NB4 (cell line): ENCODE measurements around the gene DAAM1.

Experiments
- MAX ChIP-seq: IDR thresholded peaks from 2 replicates; pipeline ENCODE4 v1.6.1; 2011; ENCODE audit warnings: low read depth, low read length
- MYC ChIP-seq: IDR thresholded peaks from 2 replicates; pipeline ENCODE4 v1.6.1; 2011; ENCODE audit warnings: low read depth, low read length
- POLR2A ChIP-seq: IDR thresholded peaks from 2 replicates; pipeline ENCODE4 v1.6.1; 2011; ENCODE audit warnings: mild to moderate bottlenecking; ENCODE audit not compliant: insufficient read length; ENCODE audit errors: extremely low read depth
- TF ChIP-seq, protein P1 (sequence below): IDR thresholded peaks from one replicate; pipeline ENCODE4 v1.5.1; 2012; ENCODE audit warnings: low read depth, low read length

GRCh38 chr14:59189786-59190368 is 1.4 kb downstream of the DAAM1 start:
- TF ChIP-seq, protein P1, sequence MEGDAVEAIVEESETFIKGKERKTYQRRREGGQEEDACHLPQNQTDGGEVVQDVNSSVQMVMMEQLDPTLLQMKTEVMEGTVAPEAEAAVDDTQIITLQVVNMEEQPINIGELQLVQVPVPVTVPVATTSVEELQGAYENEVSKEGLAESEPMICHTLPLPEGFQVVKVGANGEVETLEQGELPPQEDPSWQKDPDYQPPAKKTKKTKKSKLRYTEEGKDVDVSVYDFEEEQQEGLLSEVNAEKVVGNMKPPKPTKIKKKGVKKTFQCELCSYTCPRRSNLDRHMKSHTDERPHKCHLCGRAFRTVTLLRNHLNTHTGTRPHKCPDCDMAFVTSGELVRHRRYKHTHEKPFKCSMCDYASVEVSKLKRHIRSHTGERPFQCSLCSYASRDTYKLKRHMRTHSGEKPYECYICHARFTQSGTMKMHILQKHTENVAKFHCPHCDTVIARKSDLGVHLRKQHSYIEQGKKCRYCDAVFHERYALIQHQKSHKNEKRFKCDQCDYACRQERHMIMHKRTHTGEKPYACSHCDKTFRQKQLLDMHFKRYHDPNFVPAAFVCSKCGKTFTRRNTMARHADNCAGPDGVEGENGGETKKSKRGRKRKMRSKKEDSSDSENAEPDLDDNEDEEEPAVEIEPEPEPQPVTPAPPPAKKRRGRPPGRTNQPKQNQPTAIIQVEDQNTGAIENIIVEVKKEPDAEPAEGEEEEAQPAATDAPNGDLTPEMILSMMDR: no peak
- TF ChIP-seq POLR2A: no peak
- no peak for TF ChIP-seq MAX
- TF ChIP-seq MYC: no peak
